Stomach (tissue), 9 donors: ENCODE data around the gene PDZRN3. TPM values are rescaled to one million over a fixed set of nuclear protein-coding genes. Genes with fewer than 3 reads are reported as not detected.

Source experiments
- DNase-seq, 2 donors: peaks; one replicate each; pipeline versions ENCODE4 v3.0.0 to v3.0.0-alpha.2; 2013 to 2019
- H3K27ac ChIP-seq, 5 donors: fragments of 200-600 bp in 4 of 5; sonication (generic) in 4 of 5; one replicate each; pipeline ENCODE4 v1.5.1; 2013 to 2019; ENCODE audit warnings: mild to moderate bottlenecking in 1 of 5, moderate library complexity in 1 of 5
- H3K27me3 ChIP-seq, 3 donors: fragments of 200-600 bp; sonication (generic); one replicate each; pipeline ENCODE4 v1.5.1; 2017 to 2019; ENCODE audit warnings: mixed run types in 1 of 3
- H3K36me3 ChIP-seq, 4 donors: fragments of 200-600 bp; sonication (generic); 1 replicate in 3 of 4; 2 replicates in 1 of 4; pipeline ENCODE4 v1.5.1; 2016 to 2019
- H3K4me1 ChIP-seq, 4 donors: fragments of 200-600 bp; sonication (generic); one replicate each; pipeline ENCODE4 v1.5.1; 2016 to 2019
- H3K4me3 ChIP-seq, 4 donors: fragments of 200-600 bp; sonication (generic) in 3 of 4; one replicate each; pipeline ENCODE4 v1.5.1; 2016 to 2019; ENCODE audit warnings: mild to moderate bottlenecking in 1 of 4
- H3K9me3 ChIP-seq, 4 donors: fragments of 200-600 bp; sonication (generic); one replicate each; pipeline ENCODE4 v1.5.1; 2016 to 2019
- EP300 ChIP-seq: sonication (generic); formaldehyde crosslinking; IDR thresholded peaks from one replicate; pipeline ENCODE4 v1.6.1; 2017; ENCODE audit warnings: antibody characterized with exemption
- POLR2A ChIP-seq, 4 donors: fragments of 450-650 bp; IDR thresholded peaks; one replicate each; pipeline ENCODE4 v1.6.1; 2016; ENCODE audit warnings: antibody characterized with exemption in 4 of 4, control low read depth in 2 of 4, mild to moderate bottlenecking in 1 of 4, moderate library complexity in 1 of 4
- POLR2AphosphoS5 ChIP-seq, 3 donors: sonication (generic); formaldehyde crosslinking; IDR thresholded peaks; one replicate each; pipeline ENCODE4 v1.6.1; 2016; ENCODE audit warnings: antibody characterized with exemption in 3 of 3
- WGBS, 5 donors: extraction: QIAGEN DNeasy Blood & Tissue Kit in 3 of 5; methylation state at CpG; one replicate each; pipeline versions ENCODE4 v1.1.5 to v1.1.7; 2013 to 2018; 5-methylcytosine and 5-hydroxymethylcytosine counted together
- intact Hi-C: fragments of 100-400 bp; cut with DNase I; formaldehyde crosslinking; loops from one replicate; pipeline ENCODE4 v1.15.1; 2023; ENCODE audit warnings: low total_unique reads
- polyA plus RNA-seq, 3 donors: library from polyadenylated mRNA; stranded (reverse); fragments of 200-250 nt; gene quantifications; one replicate each; pipeline ENCODE4 v1.2.3, GENCODE V29; 2013
- total RNA-seq, 5 donors: library from RNA; depleted of rRNA; stranded (reverse); fragments of >200 nt; gene quantifications; one replicate each; pipeline versions ENCODE4 v1.1.0 to v1.2.3, GENCODE V29; 2014 to 2016
- TF ChIP-seq, protein P1 (sequence below), 7 experiments: fragments of 450-650 bp in 4 of 7; fragments of 200-600 bp in 3 of 7; sonication (generic) in 3 of 7; IDR thresholded peaks; one replicate each; pipeline ENCODE4 v1.5.1; 2016 to 2019; ENCODE audit warnings: antibody characterized with exemption in 7 of 7, control low read depth in 2 of 7, mild to moderate bottlenecking in 1 of 7
- donor health status: healthy with polysubstance abuse.
- donor health status: Bipolar disorder and iron deficiency.
- donor health status: healthy.

PDZRN3 gene
- total and polyA plus RNA-seq, 8 donors = 21.9 to 174 (median 63.0) TPM

GRCh38 chr3:73380735-73381532, 243.8 kb downstream of the PDZRN3 start:
- H3K27me3 ChIP-seq = no peaks in the 10 kb centered on the region
- 73 to 80% (median 78%) methylated on average over 15 of the region's 15 CpGs for WGBS, 5 donors
- no peak for DNase-seq

GRCh38 chr3:73379465-73379864, 245.3 kb downstream of the PDZRN3 start:
- no peak for TF ChIP-seq POLR2A (IDR thresholded peaks at IDR 0.05)
- TF ChIP-seq, protein P1, sequence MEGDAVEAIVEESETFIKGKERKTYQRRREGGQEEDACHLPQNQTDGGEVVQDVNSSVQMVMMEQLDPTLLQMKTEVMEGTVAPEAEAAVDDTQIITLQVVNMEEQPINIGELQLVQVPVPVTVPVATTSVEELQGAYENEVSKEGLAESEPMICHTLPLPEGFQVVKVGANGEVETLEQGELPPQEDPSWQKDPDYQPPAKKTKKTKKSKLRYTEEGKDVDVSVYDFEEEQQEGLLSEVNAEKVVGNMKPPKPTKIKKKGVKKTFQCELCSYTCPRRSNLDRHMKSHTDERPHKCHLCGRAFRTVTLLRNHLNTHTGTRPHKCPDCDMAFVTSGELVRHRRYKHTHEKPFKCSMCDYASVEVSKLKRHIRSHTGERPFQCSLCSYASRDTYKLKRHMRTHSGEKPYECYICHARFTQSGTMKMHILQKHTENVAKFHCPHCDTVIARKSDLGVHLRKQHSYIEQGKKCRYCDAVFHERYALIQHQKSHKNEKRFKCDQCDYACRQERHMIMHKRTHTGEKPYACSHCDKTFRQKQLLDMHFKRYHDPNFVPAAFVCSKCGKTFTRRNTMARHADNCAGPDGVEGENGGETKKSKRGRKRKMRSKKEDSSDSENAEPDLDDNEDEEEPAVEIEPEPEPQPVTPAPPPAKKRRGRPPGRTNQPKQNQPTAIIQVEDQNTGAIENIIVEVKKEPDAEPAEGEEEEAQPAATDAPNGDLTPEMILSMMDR (IDR thresholded peaks at IDR 0.05) = no peak
- no peak for TF ChIP-seq POLR2AphosphoS5 (IDR thresholded peaks at IDR 0.05)
- no peak for TF ChIP-seq EP300
- DNase-seq = no peak
- Histone ChIP-seq H3K4me1 (peaks cover 0 to 6% (median 0%) of the 10 kb centered on the region in 4 donors), H3K4me3 (no peak overlapping the region), H3K36me3 (peaks cover 10 to 26% (median 21%) of the 10 kb centered on the region in 4 donors), H3K9me3 (peaks cover 0 to 2% (median under 1%) of the 10 kb centered on the region in 4 donors), H3K27me3 (no peaks in the 10 kb centered on the region), H3K27ac (no peak overlapping the region)
- WGBS, 5 donors = 59 to 76% (median 74%) methylated on average over 2 of the region's 2 CpGs
- intact Hi-C loops = no loop called here

More at GRCh38 chr3:73380735-73381532, 243.8 kb downstream of the PDZRN3 start:
- Histone ChIP-seq H3K9me3 (no peaks in the 10 kb centered on the region), H3K4me1 (peaks cover 0 to 6% (median 0%) of the 10 kb centered on the region in 4 donors), H3K4me3 (no peak overlapping the region), H3K27ac (no peak overlapping the region), H3K36me3 (peaks cover 13 to 38% (median 34%) of the 10 kb centered on the region in 4 donors)
- intact Hi-C loops = no loop called here
- no peak for TF ChIP-seq POLR2AphosphoS5 (IDR thresholded peaks at IDR 0.05)
- TF ChIP-seq, protein P1 (IDR thresholded peaks at IDR 0.05) = no peak
- no peak for TF ChIP-seq POLR2A (IDR thresholded peaks at IDR 0.05)
- no peak for TF ChIP-seq EP300

- Histone ChIP-seq H3K9me3 (peaks cover 3 to 9% (median 8%) of the 10 kb centered on the region in 4 donors), H3K27ac (no peak overlapping the region), H3K4me1 (peaks cover 0 to 6% (median 0%) of the 10 kb centered on the region in 4 donors), H3K36me3 (peaks cover 0 to 13% (median 8%) of the 10 kb centered on the region in 4 donors), H3K4me3 (no peak overlapping the region), H3K27me3 (no peaks in the 10 kb centered on the region)
- DNase-seq = no peak
- TF ChIP-seq POLR2AphosphoS5 (IDR thresholded peaks at IDR 0.05) (no peak), EP300 (no peak), POLR2A (IDR thresholded peaks at IDR 0.05) (no peak)
- TF ChIP-seq, protein P1 (IDR thresholded peaks at IDR 0.05) = no peak
- WGBS, 5 donors = 59 to 82% (median 64%) methylated on average over 2 of the region's 2 CpGs
- intact Hi-C loops = no loop called here
Measured at GRCh38 chr3:73378207-73378606, 246.5 kb downstream of the PDZRN3 start.

DNA sequence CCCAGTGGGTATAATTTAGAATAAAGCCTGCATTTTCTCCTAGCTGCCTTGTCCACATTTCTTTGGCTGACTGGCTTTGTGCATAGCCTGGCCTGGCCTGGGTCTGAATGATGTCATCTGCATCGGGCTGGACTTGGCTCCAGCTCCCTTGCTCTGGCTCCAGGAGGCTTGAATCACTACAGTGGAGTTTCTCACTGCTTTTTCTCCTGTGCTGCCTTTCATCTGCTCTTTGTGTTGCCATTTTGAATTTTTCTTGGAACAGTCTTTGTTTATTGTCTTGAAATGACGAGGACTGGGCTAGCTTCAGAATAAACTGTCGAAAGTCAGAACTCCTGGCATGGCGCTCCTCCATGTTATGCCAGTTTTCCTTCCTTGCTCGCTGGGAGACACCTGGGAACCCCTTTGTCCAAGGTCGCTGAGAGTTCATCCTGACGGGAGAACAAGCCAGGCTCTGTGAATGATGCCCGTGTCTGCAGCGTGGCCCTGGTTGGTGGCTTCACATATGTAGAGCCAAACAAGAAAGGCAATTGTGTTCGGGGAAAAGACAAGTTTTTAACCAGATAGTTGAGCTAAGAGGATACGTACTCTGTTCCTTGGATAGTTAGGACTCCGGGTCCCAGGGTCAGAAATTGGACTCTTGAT, 258.9 kb downstream of the PDZRN3 start:
- peak overlapping the region in 2 of 5 donors; percentile 47 to 83 for H3K27ac ChIP-seq
- H3K4me1 ChIP-seq = peaks cover 0 to 10% (median 0%) of the 10 kb centered on the region in 4 donors
- peaks cover 0 to 11% (median 5%) of the 10 kb centered on the region in 4 donors for H3K9me3 ChIP-seq
- peak in 1 of 2 donors; percentile 93 for DNase-seq
- intact Hi-C loops = no loop called here
- no peaks in the 10 kb centered on the region for H3K27me3 ChIP-seq
- no peaks in the 10 kb centered on the region for H3K36me3 ChIP-seq
- no peak overlapping the region for H3K4me3 ChIP-seq
- TF ChIP-seq POLR2AphosphoS5 (IDR thresholded peaks at IDR 0.05) (peak in 2 of 3 donors; percentile 37 to 57), EP300 (no peak)
- 70 to 84% (median 76%) methylated on average over 12 of the region's 12 CpGs for WGBS, 5 donors
